GM21619 (cell line): ENCODE measurements around the gene USB1.
"Not testable (repeated sequence)": the region's sequence is repeated elsewhere in the genome, so short reads cannot be mapped to it uniquely, and the experiment has no call there.

Experiments used
- ATAC-seq: cut with Tn5 transposase; IDR thresholded peaks from one replicate; pipeline ENCODE4 v1.9.1; 2021; ENCODE audit not compliant: unreplicated experiment

Gene USB1

DNA sequence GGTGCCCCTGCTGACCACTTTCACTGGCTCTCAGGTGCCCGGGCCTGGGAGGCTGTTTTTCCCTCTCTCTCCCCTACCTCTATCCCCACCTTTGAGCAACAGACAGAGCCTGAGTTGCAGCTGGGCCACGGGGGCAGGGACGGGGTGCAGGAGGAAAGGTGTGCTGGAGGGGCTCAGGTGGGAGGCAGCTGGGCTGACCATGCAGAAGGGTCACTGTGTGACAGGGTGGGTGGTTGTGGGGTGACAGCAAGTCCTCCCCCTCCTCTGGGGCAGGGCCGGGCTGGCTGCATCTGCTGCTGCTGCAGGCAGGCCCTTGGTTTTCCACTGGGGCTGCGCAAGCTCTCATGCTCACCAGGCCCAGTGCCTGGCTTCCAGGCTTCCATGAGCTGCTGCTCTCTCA lies 7.3 kb upstream of the USB1 start:
- ATAC-seq = no peak

DNA sequence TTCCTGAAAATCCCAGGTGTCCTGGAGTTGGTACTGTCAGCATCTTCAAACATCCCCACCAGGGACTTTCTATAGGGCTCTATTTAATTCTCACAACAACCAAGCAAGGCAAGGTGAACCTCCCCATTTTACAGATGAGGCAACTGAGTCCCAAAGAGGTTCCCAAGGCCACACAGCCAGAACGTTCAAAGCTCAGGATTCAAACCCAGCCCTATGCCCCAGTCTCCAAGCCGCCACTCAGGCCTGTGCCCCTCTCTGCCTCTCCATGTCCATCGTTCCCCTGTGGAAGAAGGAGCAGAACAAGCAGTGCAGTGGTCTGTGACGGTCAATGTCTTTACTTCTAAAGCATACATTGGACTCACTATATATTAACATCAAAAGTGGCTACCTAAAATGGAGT lies 6.8 kb upstream of the USB1 start:
- no peak for ATAC-seq

DNA sequence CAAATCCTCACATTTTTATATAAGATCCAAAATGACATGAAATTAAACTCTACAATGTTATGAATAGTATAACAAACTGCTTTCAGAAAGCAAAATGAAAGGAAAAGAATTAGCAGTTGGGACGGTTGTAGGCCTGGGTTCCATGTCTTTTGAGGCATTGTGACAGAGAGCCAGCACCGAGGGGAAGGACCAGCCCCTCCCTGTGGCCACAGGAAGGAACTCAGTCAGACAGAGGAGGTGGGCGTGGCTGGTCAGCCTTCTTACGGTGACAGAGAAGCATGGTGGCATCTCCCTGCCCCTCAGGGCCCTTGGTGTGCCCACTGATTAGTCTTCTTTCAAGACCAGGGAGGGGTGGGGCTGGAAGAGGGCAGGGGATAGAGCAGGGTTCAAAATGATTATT lies 6.4 kb upstream of the USB1 start:
- ATAC-seq = peak; percentile 46

DNA sequence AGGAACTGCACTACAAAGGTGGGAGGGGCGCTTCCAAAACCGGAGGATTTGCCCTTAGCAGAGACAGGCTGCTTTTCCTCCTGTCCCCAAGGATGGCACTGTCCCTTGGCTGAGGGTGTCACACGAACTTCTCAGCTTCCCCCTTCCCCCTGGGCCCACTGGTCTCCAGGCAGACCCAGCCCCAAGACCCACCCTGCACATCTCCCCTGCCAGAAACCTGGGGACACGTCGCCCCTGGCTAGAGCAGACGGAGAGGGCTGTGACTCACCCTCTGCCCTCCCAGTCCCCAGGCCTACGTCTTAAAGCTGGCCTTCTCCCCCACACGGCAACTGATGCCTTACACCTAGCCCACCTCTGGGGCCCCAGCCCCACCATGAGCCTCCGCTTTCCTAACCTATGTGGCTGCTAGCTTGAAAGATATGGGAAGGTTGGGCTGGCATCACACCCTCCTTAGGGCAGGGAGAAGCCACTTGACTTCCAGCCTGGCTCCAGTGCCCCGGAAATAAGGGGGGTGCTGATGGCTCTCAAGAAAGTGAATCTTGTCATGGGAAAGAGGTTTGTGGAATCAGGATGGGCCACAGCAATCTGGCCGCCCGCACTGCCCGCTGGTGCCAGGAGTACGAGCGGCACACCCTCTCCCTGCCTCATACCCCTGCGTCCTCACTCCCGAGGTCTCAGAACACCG lies 5.3 kb upstream of the USB1 start:
- no peak for ATAC-seq

DNA sequence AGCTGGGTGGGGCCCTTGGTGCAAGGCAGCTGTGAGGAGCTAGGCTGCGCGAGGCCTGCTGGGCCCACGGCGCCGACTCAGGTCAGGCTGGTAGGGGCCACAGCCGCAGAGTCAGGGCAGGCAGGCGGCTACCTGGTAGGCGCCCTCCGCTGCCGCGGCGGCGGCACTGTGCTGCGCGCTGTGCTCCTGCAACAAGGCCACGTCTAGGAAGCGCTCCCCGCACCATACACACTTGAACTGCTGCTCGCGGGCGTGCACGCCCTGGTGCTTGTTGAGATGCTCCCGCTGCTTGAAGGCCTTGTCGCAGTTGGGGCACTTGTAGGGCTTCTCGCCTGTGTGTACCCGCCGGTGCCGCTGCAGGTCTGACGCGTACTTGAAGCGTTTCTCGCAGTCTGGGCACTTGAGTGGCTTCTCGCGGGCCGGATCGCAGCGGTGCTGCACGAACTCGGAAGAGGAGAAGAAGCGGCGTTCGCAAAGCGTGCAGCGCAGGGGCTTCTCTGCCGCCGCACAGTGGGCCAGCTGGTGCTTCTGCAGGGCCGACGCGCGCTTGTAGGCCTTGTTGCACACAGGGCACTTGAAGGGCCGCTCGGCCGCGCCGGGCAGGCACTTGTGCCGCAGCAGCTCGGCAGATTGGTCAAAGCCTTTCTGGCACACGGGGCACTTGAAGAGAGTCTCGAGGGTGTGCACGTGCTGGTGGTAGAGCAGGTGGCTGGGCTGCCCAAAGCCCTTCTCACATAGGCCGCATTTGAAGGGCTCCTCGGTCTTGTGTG lies 4.6 kb upstream of the USB1 start:
- ATAC-seq = no peak

DNA sequence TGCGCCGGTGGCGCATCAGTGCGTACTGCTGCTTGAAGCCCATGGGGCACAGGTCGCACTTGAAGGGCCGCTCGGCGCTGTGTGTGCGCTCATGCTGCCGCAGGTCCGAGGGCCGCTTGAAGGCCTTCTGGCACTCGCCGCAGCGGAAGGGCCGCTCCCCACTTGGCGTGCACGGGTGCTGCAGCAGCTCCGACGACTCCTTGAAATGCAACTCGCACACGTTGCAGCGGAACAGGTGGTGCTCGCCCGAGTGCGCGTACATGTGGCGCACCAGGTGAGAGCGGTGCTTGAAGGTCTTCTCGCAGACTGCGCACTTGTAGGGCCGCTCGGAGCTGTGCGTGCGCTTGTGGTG lies 4.1 kb upstream of the USB1 start:
- no peak for ATAC-seq

DNA sequence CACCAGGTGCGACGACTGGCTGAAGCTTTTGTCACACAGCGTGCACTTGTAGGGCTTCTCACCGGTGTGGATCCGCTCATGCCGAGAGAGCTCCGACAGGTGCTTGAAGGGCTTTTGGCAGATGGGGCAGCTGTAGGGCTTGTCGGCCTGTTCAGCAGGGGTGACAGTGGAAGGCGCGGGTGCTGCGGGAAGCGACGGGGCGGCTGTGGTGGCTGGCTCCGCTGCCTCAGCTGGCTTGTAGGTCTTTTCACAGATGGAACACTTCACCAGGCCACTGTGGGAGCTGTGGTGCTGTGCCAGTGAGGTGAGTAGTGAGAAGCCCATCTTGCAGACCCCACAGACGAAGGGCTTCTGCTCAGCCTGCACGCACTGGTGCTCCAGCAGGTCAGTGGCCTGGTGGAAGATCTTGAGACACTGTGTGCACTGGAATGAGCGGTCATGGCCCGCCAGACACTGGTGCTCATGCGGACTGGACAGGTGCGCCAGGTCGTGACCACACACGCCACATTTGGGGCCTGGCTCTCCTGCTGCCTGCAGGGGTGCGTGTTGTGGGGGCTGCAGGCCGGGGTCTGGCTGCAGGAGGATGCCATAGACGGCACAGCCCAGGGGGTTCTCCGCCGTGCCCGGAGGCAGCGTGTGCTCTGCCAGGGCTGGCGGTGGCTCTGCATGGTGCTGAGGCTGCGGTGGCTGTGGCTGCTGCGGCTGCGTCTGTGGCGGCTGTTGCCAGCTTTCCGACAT lies 3.5 kb upstream of the USB1 start:
- ATAC-seq = no peak

DNA sequence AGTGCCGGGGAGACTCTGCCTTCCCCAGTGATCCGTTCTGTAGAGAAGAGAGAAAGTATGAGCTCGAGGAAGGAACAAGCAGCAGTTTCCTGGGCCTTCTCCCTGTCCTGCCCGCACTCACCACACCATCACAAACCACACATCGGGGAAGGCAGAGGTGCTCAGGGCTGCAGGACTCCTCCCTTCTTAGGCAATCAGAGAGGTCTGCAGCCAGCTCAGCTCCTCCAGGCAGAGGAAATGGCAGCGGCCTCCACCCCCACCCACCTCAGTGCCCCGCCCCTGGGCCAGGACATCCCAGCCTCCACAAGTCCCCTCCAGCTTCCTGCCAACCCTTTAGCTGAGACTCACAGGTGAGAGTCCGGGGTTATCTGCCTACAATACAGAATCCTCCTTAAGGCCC lies 2.7 kb upstream of the USB1 start:
- no peak for ATAC-seq

DNA sequence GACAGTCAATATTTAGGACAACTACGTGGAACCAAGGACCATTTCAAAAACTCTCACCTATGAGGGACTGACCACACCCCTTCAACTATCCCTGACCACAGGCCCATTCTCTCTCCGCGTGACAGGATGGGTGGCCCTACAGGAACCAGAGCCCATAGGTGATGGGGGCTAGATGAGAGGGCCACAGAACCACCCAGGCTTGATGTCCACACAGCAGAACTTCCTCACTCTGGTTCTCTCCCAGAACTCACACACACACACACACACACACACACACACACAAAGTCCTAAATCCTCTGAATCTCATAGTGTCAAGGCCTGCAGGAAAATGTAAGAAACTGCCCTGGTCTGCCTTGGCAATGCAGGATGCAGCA lies 2.2 kb upstream of the USB1 start:
- ATAC-seq = no peak

DNA sequence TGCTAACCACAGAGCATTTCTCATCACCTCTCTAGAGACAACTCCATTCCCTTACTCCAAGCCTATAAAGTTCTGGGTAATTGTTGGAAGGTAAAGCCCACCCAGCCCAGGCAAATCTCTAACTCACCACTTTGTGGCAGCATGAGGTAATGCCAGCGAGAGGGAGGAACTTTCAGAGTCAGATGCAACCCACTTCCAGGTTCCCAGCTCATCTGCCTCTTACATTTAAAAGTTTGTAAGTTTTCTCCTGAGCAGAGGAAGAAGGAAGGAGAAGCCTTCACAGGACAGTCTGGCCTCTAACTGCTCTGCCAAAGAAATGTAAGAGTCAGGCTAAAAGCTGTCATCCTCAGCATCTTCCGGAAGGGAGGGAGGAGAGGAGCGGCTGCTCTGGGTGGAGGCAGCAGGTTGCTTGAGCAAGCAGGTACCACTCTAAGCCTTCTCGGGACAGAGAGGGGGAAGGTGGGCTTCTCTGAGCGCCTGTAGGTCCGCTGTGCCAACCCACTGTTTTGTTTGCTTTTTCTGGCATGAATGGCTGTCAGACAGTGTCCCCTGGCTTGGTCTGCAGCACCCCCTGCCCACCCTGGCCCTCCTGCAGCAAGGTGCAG lies 1.7 kb upstream of the USB1 start:
- peak; percentile 1 for ATAC-seq

DNA sequence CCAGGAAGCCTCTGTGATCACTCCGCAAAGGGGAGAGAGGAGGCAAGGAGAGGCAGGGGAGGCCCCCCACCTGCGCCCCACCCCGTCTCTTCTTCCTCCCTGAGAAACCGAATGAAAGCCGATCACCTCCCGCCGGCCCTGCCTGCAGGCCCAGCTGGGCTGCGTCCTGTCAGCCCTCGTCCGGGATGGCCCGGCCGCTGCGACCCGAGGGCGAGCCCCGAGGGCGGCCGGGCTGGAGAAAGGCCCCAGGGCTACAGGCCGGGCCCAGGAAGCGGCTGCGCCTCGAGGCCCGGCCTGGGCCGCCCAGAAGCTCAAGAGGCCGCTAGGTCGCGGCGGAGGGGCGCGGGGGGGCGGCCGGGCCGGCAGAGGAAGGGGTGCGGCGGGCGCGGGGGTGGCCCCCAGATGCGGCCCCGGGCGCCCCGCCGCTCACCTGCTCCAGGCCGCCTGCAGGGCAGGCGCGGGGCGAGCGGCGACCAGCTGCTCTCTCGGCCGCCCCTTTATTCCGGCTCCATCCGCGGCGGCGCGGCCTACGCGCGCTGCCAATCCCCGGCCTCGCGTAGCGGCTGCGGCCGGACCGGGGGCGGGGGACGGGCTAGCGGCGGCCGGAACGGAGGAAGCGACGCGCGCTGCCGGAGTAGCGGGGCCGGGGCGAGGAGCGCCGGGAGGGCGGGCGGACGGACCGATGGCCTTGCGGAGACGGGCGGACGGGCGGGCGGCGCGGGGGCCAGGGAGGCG lies 1.1 kb upstream of the USB1 start, which contains the start of gene ZNF319:
TSS of gene ZNF319 (minus strand) at position 702 of the 735 bp plus-strand sequence. CDS start 2,407 bp downstream, outside the sequence.
- peak; percentile 24 for ATAC-seq

DNA sequence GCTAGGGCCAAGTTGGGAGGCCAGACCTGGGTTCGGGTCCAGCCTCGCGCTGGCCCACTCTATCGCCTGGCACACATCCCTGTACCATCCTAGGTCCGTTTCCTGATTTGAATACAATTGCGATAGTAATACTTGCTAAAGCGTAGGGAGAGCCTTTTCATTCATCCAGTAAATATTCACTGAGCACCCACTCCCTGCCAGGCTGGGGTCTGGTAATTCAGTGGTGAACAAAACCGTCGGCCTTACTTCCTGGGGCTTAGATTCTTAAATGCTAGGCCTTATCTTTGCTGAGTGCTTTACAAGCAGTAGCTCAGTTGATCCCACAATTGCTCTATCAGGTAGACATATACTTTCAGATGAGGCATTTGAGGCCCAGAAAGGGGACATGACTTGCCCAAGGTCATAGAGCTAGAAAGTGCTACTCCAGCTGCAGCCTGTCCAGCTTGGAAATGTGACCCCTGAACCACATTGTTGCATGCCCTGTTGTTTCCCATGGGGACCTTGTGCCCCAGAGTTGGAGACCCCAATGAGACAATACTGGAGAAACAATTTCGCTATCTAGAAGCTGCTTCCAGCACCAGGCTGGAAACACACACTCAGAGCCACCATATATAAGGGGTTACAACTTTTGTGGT lies 691 bp downstream of the USB1 start:
- ATAC-seq = no peak

DNA sequence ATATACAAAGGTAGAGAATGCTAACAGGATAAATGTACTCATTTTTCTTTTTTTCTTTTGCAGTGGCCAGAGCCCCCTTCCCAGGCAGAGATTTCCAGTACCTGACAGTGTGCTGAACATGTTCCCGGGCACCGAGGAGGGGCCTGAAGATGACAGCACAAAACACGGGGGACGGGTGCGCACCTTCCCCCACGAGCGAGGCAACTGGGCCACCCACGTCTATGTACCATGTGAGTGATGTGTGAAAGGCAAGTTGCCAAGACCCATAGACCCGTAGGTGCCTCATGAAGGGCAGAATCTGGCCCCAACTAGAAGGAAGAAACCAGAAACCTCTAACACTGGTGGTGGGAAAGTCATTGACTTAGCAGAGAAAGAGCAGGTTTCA lies 1.2 kb downstream of the USB1 start:
- ATAC-seq = no peak

DNA sequence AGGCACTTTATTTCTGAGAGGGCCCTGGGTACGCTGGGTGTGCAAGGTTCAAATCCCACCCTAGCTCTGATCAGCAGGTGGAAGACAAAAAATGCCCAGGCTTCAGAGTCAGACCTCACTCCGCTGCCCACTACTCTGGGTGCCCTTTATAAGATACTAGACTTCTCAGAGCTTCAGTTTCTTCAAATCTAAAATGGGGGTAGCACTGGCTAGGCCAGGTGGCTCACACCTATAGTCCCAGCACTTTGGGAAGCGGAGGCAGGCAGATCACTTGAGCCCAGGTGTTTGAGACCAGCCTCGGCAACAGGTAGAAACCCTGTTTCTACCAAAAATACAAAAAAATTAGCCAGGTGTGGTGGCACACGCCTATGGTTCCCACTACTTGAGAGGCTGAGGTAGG lies 1.7 kb downstream of the USB1 start:
- ATAC-seq = no peak

DNA sequence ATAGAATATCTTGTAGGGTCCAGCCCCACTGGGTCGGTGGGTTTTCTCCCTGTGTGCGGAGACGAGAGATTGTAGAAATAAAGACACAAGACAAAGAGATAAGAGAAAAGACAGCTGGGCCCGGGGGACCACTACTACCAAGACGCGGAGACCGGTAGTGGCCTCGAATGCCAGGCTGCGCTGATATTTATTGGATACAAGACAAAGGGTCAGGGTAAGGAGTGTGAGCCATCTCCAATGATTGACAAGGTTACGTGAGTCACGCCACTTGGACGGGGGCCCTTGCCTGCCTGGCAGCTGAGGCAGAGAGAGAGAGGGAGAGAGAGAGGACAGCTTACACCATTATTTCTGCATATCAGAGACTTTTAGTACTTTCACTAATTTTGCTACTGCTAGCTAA lies 3.5 kb downstream of the USB1 start:
- ATAC-seq = not testable (repeated sequence)

DNA sequence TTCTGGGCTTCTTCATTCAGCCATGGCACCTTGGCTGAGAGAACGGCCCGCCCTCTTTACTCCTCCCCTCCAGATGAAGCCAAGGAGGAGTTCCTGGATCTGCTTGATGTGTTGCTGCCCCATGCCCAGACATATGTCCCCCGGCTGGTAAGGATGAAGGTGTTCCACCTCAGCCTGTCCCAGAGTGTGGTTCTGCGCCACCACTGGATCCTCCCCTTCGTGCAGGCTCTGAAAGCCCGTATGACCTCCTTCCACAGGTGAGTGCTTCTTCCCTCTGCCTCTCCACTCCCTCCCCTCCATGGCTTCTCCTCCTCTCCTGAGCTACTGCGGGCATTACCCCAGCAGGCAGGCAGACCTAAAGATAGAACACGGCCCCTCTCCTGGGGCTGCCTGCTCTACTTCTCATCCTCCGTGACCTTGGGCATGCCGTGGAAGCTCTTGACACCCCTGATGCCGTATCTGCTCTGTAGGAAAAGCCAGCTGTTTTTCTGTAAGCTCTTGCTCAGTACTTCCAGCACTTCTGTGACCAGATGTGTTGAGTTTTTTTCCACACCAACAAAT lies 8.7 kb downstream of the USB1 start:
- no peak for ATAC-seq

DNA sequence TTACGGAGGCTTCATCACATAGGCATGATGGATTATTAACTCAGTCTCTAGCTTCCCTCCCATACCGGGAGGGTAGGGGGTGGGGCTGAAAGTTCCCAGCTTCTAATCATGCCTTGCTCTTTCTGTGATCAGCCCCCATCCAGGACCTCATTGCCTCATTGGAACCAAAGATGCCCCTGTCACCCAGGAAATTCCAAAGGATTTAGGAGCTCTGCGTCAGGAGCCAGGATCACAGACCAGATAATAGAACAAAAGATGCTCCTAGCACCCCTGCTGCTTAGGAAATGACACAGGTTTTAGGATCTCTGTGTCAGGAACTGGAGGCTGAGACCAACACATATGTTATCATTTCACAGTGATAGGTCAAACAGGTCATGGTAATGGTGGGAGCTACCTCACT lies 9.7 kb downstream of the USB1 start:
- ATAC-seq = no peak

DNA sequence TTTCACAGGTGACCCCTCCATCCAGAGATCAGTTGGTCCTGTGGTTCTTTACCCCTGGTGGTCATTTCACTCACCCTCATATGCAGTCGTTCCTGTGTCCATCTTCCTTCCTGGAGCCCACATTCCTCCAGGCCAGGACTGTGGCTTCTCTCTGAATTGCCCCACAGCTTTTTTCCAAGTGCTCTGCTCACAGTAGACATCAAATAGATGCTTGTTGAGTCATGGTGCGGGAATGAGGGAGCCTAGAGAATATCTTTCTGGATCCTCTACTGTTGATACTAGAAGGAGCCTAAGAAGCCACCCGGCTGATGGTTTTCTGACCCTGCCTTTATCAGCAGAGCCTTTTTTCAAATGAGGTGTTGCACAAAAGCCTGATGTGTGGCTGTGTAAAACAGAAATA lies 10.4 kb downstream of the USB1 start:
- ATAC-seq = no peak

DNA sequence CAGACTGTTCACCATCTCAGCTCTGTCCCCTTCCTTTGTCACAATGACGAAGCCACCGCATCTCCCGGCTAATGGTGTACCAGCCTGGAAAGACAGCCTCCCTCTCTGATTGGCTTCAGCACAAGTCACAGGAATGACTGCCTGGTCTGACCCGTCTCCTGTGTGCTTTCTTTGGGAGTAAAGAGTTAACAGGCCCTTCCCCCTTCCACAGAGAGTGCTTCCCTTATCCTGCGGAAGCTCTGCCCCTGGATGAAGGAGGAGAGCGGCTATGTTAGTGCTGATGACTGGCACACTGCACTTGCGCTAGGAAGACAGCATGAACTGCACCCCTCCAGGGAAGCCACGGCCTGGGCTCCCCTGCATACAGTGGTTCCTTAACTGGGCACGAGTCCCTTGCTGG lies 11.3 kb downstream of the USB1 start:
- ATAC-seq = no peak
